NCI-H2196 treated with DMSO at 0.1 percent for 48 hours (cell line): Measurements from ENCODE around the gene KLF13.

Experiments
- DNase-seq: peaks from one replicate; lab custom pipeline; 2025; ENCODE audit not compliant: unreplicated experiment; lab: John Stamatoyannopoulos, UW

KLF13 gene

GRCh38 chr15:31314380-31314779, 12.3 kb upstream of the KLF13 start:
- DNase-seq, result no peak

GRCh38 chr15:31316135-31316795, 10.4 kb upstream of the KLF13 start:
- DNase-seq, result no peak

- no peak for DNase-seq
Observed at GRCh38 chr15:31317017-31317416, 9.6 kb upstream of the KLF13 start.

- DNase-seq, result no peak
Observed at GRCh38 chr15:31317421-31318327, 9.0 kb upstream of the KLF13 start.

GRCh38 chr15:31318429-31318828, 8.2 kb upstream of the KLF13 start:
- no peak for DNase-seq

- DNase-seq, result no peak
Observed at GRCh38 chr15:31320022-31320421, 6.6 kb upstream of the KLF13 start.

GRCh38 chr15:31321418-31321817, 5.2 kb upstream of the KLF13 start:
- no peak for DNase-seq

- DNase-seq, result no peak
Observed at GRCh38 chr15:31322504-31322903, 4.1 kb upstream of the KLF13 start.

- DNase-seq, result no peak
Observed at GRCh38 chr15:31323627-31324026, 3.0 kb upstream of the KLF13 start.

GRCh38 chr15:31324186-31324585, 2.4 kb upstream of the KLF13 start:
- DNase-seq, result no peak

GRCh38 chr15:31324806-31325594, 1.6 kb upstream of the KLF13 start:
- DNase-seq, result no peak

- DNase-seq, result no peak
Observed at GRCh38 chr15:31325595-31326155, 960 bp upstream of the KLF13 start.

GRCh38 chr15:31326875-31327668, 437 bp downstream of the KLF13 start:
- no peak for DNase-seq

GRCh38 chr15:31327669-31328427, 1.2 kb downstream of the KLF13 start:
- DNase-seq, result peak; percentile 44

GRCh38 chr15:31328428-31328968, 1.9 kb downstream of the KLF13 start:
- DNase-seq, result no peak

GRCh38 chr15:31328969-31329639, 2.5 kb downstream of the KLF13 start:
- no peak for DNase-seq

- DNase-seq, result no peak
Observed at GRCh38 chr15:31329640-31330010, 3.0 kb downstream of the KLF13 start.

GRCh38 chr15:31330111-31330785, 3.6 kb downstream of the KLF13 start:
- DNase-seq, result no peak
